ENCODE measurements around the gene RNF31.
A peak's percentile ranks its signal among the peaks of the same experiment; 100 is the strongest.

RNF31 gene

DNA sequence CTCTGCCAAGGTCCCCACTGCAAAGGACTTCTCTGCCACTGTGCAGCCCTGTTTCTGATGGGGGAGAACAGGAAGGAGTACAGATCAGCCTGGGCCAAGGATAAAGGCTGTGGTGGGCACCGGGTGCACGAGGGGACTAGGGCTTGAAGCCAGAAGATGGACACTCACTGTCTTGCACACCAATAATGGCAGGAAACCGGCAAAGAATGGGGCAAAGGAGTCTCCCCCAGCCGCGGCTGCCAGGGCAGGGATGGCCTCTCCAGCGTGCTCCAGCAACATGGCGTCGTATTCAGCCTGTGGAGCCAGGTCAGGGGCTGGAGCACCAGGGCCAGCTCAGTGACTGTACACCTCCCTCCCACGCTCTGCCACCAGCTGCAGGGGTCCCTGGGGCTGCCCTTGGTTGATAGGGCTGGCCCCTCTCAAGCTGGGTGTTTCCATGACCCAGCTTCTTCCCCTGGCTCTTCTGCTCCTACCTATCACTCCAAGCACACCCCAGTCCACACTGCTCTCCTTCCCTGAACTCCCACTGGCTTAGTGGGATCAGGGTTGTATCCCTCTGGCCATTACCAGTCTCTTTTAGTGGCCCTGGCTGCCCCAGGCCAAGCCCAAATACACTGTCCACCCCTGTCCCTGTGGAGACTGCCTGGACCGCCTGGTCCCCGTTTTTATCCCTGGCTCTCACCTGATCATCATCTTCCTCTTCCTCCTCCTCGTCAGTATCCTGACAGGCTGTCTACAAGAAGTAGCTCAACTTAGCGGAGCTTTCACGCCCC is 35.0 kb downstream of the RNF31 start:
- DNase-seq (ENCODE audit: low read depth), result no peak

DNA sequence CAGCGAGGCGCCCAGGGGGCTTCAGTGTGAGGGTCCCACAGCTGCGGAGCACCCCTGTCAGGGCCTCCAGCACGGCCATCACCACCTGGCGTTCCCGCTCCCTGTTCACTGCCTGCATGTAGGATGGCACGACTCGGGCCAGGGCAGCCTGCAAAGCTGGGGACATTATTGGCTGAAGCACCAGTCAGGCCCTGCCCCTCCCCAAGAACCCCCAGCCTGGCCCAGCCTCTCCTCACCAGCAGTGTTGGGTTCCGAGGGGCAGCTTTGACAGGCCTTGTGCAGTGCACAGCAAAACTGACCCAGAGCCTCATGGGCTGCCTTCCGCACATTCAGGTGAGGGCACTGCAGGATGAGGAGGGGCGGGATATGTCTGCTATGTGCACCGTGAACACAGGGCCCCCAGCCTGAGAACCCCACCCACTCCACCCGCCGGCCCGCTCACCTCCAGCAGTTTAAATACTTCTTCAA is 35.8 kb downstream of the RNF31 start:
- DNase-seq (ENCODE audit: low read depth), result no peak

DNA sequence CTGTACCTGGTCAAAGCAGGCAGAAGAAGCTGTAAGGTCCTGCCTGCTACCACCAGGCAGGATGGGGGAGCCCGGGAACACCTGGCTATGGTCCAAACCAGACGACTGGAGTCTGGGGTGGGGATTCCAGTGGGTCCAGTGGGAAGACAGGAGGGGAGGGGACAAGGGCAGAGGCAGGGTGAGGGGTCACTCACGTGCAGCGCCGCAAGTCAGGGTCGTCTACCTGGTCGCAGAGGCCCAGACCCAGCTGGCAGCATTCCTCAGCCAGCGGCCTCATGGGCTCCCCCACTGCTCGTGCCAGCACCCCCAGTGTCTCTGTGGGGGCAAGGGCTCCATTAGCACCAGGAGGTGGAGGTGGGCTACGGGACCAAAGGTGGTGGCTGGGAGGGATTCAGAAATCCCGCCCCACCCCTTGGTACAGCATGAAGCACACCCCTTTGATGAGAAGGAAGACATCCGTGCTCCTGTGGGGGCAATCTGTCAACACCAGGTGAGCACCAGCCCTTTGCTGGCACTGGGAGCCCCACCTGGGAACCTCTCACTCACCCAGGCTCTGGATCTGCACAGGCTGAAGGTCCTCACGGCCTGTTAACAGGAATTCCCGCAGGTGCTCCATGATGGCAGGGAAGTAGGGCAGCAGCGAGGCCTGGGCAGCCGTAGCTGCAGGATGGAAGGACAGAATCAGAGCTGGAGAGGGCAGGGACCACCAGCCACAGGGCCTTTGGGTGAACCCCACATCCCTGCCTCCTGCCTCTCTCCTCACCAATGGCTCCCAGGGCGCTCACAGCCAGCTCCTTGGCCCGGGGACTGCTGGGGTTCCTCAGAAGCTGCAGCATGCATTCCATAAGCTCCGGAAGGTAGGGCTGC is 37.0 kb downstream of the RNF31 start:
- DNase-seq (ENCODE audit: low read depth), result no peak

DNA sequence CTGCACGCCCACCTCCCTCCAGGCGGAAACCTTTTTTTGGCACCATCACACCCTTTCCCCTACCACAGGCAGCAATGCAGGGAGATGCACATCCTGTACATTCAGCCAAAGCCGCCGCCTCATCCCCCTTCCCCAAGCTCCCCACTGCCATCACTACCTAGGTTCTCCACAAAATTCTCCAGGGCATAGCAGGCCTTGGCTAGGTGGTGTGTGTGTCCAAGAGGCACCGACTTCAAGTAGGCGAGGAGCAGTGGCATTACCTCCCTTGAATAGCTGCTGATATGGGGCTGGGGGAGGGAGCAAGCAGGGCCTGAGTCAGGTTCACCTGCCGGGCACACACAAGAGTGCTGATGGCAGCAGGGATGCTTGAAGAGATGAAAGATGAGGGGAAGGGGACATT is 37.7 kb downstream of the RNF31 start:
- no peak for DNase-seq (ENCODE audit: low read depth)

DNA sequence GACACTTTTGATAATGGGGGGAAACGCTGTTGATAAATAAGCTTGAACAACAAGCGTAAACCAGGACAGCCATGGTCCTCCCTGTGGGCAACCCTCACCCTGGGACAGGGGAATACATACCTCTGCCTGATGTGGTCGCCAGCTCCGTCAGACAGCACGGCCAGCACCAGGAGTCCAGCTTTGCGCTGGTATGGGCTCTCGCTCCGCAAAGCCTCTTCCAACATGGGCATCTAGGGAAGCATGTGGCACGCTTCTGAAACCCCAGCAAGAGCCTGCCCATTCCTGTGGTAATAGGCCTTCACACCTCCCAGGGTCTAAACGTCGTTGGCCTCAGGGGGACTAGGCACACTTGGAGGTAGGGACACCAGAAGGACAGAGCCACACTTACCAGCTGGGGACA is 38.4 kb downstream of the RNF31 start:
- no peak for DNase-seq (ENCODE audit: low read depth)

DNA sequence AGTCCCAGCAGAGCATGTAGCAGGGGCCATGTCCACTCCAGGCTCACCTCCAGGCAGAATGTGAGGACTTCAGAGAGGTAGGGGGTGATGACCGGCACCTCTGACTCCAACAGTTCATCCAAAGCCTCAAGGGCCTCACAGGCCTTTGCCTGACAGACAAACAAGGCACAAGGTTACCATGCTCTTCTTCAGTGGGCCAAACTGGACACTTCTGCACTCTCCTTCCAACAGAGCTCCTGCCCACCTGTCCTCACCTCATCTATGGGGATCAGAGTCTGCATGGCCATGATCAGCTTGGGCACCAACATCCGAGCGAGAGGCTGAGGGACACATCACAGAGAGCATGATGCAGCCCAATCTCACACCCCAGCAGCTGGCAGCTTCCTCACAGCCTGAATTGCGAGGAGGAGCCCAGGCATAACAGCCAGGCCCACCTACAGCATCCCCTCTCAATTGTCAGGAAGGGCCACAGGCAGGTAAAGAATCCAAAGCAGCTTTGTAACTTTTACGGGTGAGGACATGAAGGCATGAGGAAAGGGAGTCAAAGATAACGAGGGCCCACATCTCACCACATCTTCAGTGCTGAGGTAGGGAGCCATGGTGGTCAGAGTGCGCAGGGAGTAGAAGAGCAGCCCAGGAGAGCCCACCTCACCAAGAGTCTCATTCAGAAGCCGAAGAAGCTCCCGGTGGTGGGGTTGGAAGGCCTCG is 39.7 kb downstream of the RNF31 start:
- DNase-seq (ENCODE audit: low read depth), result no peak

DNA sequence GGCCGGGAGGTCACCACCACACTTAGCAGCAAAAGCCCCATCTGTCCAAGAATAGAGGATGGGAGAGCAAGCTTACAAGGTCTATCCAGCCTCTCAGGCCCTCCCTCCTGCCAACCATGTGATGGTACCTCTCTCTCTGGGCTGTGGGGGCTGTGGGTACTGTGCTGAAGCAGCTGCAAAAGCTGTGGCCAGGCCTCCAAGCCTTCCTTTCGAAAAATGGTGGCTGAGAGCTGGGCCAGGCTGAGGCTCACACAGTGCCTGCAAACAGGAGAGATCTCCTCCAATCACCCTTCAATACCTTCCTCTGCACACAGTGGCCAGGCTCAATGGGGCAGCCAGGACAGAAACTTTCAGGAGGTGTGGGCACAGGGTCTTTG is 40.2 kb downstream of the RNF31 start:
- no peak for DNase-seq (ENCODE audit: low read depth)

DNA sequence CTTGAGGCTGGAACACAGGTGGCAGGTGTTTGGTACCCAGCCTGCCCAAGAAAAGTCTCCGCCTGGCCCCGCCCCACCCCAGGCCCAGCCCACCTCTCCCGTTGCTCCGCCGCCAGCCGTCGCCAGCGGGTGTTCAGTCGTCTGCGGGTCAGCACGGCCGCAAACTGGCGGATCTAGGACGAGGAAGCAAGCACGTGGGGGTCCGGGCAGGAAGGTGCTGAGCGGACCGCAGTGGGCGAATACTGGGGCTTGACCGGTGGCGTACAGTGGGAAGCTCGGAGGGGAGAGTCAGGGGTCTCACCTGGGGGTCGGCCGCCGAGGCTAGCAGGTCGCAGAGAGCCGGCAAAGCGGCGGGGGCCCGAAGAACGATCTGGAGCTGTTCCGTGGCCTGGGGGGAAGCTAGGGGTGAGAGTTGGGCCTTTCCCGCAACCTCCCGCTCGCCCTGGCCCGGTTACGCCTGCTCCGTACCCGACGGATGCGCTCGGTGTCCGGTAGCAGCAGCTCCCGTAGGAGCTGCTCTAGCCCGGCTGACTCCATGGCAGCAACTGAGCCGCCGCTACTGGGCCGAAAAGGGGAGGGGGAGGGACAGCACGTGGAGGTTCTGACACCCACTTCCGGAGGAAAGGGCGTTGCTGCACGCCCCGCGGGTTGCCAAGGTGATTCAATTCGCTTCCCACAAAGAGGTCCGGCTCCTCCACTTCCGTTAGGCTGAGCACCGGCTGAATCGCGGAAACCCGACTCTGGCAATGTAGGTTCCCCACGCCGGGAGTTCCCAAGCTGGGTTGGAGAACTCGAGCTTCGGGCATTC is 41.2 kb downstream of the RNF31 start, which contains the start of gene IPO4:
TSS of gene IPO4 (minus strand) at position 566 of the 808 bp plus-strand sequence. CDS start at position 537, 29 bp downstream.
- DNase-seq (ENCODE audit: low read depth), result peak; percentile 98

DNA sequence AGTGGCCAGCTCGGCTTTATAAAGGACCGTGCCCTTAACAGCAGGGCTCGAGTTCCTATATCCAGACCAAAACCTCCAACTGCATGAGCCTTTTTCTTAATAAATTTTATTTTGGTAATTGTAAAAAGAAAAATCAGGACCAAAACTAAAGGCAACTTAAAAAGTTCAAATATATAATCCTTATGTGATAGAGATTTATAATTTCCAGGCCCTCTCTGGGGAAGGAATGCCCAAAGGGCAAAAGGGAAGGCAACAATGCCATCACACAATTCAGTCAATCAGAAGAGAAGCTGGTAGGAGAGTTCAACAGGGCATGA is 41.7 kb downstream of the RNF31 start:
- no peak for DNase-seq (ENCODE audit: low read depth)

DNA sequence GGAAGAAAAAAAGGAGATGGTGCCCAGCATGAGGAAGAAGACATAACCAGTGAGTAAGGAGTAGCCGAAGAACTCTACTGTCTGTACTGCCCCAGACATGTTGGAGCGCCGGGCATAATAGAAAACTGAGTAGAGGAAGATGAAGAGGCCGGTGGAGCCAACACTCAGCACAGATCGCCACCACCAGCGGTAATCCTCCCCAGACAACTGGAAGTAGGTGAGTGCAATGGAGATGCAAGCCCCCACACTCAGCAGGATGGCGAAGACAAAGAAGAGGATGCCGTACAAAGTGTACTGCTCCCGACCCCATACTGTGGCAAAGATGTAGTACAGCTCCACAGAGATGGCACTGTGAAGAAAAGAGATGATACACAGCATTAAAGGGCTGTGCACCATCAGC is 42.2 kb downstream of the RNF31 start:
- DNase-seq (ENCODE audit: low read depth), result no peak

DNA sequence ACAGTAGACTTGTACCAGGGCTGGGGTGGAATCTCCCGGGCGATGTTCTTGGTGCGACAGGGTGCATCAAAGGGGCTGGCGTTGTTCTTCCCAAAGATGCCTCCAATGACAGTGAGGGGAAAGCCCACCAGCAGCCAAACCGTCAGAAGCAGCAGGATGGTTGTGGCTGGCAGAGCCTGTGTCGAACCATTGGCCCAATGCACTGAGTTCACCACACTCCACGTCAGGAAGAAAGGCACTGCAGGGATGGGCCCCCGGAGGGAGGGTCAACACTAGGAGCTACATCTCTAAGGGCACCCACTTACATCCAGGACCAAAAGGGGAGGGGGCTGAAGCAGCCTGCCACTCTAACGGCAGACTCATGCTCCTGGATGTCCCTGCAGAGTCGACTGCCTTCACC is 43.1 kb downstream of the RNF31 start:
- no peak for DNase-seq (ENCODE audit: low read depth)

DNA sequence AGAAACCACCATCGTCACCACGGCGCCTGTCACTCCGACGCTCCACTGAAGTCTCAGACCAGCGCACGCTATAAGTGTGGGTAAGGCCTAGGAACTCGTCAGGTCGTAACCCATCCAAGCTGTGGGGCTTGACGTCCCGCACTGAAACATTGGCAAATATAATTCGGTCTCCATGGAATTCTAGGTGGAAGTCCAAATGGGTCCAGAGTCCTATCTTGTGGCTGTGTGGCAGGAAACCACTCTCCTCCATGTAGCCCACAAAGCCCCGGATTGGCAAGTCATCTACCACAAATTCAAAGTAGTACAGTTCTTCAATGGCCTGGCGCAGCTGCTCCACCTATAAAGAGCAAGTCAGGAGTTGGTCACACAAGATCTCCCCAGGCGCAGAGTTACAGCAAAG is 45.6 kb downstream of the RNF31 start:
- DNase-seq (ENCODE audit: low read depth), result no peak

DNA sequence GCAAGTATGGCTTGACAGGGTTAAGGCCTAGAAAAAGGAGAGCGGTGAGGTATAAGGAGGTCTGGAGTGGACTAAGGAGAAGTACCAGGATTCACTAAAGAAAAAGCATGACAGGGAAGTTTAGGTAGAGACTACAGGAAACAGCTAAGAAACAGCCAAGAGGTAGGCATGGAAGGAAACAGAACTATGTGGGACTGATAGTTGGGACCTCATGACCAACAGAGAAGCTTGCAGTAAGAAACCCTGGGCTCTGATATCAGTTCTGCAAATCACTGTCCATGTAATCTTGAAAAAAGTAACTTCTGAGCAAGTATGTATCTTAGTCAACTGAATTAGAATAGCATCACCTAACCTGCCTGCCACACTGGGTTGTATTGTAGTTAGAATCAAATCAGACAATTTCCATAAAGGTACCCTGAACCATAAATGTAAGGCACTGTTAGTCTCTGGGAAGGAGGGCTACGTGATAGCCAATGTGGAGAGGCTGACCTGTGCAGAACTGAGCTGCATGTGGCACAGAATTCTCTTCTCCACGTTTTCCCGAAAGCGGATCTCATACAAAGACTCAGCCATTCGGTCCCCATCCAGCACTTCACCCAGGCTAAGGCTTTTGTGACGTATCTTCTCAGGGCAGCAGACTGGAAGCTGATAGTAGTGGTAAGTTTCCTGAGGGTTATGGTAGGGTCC is 47.0 kb downstream of the RNF31 start:
- DNase-seq (ENCODE audit: low read depth), result no peak

DNA sequence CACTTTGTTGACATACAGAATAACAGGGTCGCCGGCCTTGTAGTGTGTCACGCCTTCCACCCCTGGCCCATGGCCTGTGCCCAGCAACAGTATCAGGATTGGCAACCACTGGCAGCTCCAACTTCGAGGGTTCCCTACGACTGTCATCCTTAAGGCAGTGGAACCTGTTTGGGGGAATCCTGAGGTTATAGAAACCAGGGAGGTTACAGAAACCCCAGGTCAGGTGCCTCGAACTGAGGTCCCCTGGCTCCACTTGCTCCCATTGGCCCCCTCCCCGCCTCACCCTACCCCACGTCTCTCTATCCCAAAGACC is 47.5 kb downstream of the RNF31 start:
- DNase-seq (ENCODE audit: low read depth), result no peak

DNA sequence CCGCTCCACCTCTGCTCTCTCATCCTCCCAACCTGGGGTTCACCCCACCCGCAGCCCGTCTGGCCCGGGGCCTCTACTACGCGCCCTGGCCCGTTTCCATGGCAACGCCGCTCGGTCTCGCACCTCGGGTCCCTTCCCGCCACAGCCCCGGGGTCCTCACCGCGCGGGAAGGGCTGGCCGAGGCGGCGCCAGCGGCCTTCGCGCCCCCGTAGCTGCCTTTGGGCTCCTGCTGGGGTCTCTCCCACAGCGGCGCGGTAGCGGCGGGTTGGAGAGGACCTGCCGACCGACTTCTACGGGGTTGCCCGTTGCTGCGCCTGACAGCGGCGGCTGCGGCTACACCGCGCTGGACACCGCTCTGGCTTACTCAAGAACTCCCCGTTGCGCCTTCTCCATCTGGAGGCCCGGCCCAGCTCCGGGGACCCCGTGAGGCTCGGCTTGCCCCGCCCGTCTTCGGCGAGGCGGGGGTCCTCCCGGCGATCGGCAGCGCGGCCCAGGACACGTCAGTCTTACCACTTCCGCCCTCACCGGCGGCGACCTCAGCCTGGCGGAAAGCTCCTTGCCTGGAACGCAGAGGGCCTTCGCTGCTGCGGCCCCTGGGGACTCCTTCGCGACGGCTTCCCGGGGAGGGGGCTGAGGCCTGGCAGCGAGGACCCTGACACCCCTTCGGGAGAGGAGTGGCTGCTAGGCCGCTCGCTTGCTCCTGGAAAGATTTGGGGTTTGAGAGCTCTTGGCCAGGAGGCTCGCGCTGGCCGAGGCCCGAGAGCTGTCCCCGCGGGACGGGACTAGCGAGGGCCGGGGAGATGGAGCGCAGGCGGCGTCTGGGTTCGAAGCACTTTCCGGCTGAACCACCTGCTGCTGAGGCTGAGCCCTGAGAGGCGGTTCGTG is 48.1 kb downstream of the RNF31 start, which contains the start of gene TM9SF1:
TSS of gene TM9SF1 (minus strand) at position 256 of the 885 bp plus-strand sequence. CDS start 422 bp downstream, outside the sequence.
- DNase-seq (ENCODE audit: low read depth), result peak; percentile 83

DNA sequence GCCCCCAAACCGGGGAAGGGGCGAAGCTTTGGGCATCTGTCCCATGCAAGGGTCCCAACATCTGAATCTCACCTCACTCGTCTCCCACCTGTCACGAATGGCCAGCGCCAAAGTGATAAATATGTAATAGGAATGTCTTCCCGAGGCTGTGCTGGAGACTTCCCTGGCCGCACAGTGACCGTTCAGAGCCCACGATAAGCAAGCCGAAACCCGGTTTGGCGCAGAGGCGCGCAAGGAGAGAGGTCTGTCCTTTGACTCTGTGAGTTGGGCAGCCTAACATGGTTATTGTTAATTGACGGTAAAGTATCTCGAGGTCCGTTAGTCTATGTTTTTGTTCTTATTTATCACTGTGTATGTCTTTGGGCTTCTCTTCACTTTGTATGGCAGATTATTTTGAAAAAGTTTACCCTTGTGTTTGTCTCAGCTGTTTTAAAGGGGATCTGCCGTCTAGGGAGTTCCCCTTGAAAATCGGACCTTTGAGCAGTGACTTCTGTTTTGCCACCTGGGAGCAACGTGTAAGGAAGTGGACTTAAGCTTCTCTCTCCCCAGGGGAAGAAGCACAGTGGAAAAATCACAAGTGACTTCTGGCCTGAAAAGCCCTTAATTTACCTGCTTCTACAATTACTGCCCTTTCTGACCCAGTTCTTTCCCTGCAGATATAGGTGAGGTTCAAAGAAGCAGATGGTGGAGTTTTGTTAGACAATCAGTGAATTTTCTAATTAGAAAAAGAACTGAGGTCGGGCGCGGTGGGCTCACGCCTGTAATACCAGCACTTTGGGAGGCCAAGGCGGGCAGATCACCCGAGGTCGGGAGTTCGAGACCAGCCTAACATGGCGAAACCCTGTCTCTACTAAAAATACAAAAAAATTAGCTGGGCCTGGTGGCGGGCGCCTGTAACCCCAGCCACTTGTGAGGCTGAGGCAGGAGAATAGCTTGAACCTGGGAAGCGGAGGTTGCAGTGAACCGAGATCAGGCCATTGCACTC is 49.1 kb downstream of the RNF31 start:
- no peak for DNase-seq (ENCODE audit: low read depth)

DNA sequence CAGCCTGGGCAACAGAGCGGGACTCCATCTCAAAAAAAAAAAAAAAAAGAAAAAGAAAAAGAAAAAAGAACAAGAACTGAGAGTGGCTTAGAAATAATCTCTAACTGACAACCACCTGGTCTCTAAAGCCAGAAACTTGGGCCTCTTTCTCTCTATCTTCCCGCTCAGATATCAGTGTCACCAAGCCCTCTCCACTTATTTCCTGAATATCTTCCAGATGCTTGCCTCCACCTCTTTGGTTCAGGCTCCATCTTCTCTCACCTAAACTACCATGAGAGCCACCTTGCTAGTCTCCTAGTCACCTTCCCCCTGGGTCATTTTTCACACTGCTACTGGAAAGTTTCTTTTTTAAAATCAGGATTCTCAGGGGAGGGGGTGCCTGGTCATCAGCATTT is 49.8 kb downstream of the RNF31 start:
- no peak for DNase-seq (ENCODE audit: low read depth)

DNA sequence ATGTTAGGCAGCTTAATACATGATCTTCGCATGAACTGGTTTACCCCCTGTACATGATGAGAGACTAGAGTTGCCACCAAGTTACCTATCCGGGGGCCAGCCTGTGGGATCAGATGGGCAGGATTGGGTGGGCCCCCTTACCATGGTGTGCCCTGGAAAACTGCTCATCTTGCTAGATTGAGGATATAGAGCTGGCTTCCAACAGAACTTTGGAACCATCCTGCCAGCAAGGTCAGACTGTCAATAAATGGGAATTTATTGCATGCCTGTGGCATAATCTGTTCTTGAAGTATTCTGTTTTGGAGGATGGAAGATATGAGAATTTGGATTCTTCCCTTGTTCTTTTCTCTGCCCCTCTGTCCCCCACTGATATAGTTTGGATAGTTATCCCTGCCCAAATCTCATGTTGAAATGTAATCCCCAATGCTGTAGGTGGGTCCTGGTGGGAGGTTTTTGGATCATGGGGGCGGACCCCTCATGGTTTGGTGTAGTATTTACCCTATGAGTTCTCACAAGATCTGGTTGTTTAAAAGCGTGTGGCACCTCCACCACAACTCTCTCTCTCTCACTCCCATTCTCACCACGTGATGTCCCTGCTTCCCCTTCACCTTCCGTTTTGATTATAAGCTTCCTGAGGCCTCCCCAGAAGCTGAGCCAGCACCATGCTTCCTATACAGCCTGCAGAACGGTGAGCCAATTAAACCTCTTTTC is 51.7 kb downstream of the RNF31 start:
- no peak for DNase-seq (ENCODE audit: low read depth)

Measured in amniotic epithelial cell (primary cell).